GM12872 (cell line): ENCODE measurements around the gene EPHB4.

Source experiments
- TF ChIP-seq, protein P1 (sequence below): IDR thresholded peaks from 3 replicates; pipeline ENCODE4 v1.5.1; 2011; ENCODE audit warnings: low read depth, mild to moderate bottlenecking, low read length, moderate library complexity; ENCODE audit not compliant: insufficient read depth

The EPHB4 gene

DNA sequence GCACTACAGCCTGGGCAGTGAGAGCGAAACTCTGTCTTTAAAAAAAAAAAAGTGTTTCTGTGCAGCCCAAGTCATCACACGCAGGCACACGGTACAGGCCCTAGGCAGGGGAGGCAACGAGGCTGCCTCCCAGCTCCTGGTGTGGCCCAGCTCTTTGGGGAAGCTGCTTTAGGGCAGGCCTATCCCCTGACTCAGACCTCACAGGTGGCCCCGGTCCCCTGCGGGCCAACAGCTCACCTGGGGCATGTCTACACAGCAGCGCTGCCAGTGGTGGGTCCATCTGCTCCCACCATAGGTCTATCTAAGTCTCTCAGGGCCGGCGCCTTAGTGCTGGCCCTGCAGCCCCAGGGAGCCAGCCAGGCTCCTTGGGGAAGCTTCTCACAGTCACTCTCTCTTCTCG lies 62.5 kb downstream of the EPHB4 start:
- TF ChIP-seq, protein P1, sequence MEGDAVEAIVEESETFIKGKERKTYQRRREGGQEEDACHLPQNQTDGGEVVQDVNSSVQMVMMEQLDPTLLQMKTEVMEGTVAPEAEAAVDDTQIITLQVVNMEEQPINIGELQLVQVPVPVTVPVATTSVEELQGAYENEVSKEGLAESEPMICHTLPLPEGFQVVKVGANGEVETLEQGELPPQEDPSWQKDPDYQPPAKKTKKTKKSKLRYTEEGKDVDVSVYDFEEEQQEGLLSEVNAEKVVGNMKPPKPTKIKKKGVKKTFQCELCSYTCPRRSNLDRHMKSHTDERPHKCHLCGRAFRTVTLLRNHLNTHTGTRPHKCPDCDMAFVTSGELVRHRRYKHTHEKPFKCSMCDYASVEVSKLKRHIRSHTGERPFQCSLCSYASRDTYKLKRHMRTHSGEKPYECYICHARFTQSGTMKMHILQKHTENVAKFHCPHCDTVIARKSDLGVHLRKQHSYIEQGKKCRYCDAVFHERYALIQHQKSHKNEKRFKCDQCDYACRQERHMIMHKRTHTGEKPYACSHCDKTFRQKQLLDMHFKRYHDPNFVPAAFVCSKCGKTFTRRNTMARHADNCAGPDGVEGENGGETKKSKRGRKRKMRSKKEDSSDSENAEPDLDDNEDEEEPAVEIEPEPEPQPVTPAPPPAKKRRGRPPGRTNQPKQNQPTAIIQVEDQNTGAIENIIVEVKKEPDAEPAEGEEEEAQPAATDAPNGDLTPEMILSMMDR = no peak

DNA sequence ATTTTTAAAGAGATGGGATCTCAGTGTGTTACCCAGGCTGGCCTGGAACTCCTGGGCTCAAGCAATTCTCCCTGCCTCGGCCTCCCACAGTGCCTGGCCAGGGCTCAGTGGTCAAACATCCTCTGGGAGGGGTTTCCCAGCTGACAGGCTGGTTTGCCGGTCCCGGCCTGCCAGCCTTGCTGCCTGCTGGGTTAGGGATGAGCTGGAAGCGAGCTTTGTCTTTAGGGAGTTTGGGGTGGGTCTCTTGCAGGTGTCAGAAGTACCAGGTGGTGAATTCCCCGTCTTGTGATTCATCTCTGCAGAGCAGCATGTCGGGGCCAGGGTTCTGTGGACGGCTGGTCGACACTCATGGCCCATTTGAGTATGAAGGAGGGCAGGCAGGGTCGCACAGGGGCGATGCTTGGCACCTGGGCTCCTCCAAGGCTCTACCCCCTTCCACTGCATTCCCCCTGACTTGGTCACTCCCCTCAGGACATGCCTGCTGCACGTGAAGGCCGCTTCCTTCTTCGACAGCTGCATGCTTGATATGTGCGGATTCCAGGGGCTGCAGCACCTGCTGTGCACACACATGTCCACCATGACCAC lies 63.7 kb downstream of the EPHB4 start:
- TF ChIP-seq, protein P1 = no peak

DNA sequence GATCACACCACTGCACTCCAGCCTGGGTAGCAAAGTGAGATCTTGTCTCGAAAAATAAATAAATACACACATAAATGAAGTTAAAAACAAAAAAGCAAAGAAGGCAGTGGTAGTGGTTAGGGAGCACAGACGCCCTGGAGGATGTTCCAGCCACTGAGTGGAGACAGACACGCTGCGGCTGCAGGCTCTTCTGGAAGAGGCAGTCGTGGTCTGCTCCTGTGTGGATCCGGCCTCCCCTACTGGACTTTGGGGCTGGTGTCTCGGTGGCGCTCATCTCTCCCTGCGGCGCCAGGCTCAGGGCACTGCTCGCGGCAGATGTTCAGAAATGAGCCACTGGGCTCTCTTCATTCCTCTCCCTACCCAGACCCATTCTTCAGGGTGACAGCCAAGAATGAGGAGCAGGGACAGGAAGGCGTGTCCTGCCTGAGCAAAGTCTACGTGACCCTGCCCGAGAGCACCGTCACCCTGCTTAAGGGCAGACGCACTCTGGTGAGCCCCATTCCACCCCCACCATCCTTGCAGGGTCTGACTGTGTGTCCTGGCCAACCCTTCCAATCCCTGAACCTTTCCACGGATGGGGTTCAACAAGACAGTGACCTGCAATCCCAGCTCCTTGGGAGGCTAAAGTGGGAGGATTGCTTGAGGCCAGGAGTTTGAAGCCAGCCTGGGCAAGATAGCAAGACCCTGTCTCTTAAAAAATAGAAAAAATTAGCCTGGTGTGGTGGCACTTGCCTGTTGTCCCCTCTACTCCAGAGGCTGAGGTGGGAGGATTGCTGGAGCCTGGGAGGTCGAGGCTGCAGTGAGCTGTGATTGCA lies 67.8 kb downstream of the EPHB4 start:
- TF ChIP-seq, protein P1 = no peak

DNA sequence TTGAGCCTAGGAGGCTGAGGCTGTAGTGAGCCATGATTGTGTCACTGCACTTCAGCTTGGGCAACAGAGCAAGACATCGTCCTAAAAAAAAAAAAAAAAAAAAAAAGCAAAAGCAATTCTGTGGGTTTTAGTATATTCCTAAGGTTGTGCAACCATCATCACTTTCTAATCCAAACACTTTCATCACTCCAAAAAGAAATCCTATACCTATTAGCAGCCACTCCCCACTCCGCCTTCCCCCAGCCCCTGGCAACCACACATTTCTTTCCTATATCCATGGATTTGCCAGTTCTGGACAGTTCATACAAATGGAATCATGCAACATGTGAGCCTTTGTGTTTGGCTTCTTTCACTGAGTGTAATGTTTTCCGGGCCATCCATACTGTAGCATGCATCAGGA lies 73.6 kb downstream of the EPHB4 start:
- TF ChIP-seq, protein P1 = no peak

DNA sequence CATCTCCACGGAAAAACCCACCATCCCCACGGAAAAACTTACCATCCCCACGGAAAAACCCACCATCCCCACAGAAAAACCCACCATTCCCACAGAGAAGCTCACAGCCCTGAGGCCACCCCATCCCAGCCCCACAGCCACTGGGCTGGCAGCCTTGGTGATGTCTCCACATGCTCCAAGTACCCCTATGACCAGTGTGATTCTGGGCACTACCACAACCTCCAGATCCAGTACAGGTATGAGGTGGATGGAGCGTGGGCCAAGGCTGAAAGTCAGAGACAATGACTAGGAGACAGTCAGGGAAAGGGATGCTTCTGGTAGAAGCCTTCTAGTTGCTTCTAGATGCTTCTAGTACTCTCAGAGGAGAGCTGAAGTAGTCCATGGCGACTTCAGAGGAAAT lies 74.3 kb downstream of the EPHB4 start:
- TF ChIP-seq, protein P1 = no peak
